ENCODE results near the gene AMN.

AMN gene

GRCh38 chr14:102928412-102929240 lies 6.2 kb downstream of the AMN start:
- no peak for TF ChIP-seq REST (IDR thresholded peaks at IDR 0.05; ENCODE audit: insufficient read depth in 1 of 2, low read depth in 2 of 2, low read length in 2 of 2)
- no peak for TF ChIP-seq TAF1 (IDR thresholded peaks at IDR 0.05; ENCODE audit: borderline replicate concordance, insufficient read depth, low read length)
- no peak for TF ChIP-seq SIN3A (IDR thresholded peaks at IDR 0.05; ENCODE audit: borderline replicate concordance, insufficient read depth, low read length)
- no peak for TF ChIP-seq POLR2AphosphoS5 (IDR thresholded peaks at IDR 0.05; ENCODE audit: low read depth, low read length)
- no peak for TF ChIP-seq FOXP2 (optimal IDR thresholded peaks at IDR 0.05; ENCODE audit: borderline replicate concordance, extremely low read depth, extremely low read length, insufficient read depth)

GRCh38 chr14:102929241-102930137 lies 7.0 kb downstream of the AMN start:
- no peak for TF ChIP-seq REST (IDR thresholded peaks at IDR 0.05; ENCODE audit: insufficient read depth in 1 of 2, low read depth in 2 of 2, low read length in 2 of 2)
- TF ChIP-seq FOXP2 (optimal IDR thresholded peaks at IDR 0.05; ENCODE audit: borderline replicate concordance, extremely low read depth, extremely low read length, insufficient read depth) = no peak
- TF ChIP-seq SIN3A (IDR thresholded peaks at IDR 0.05; ENCODE audit: borderline replicate concordance, insufficient read depth, low read length) = no peak
- TF ChIP-seq TAF1 (IDR thresholded peaks at IDR 0.05; ENCODE audit: borderline replicate concordance, insufficient read depth, low read length) = no peak
- TF ChIP-seq POLR2AphosphoS5 (IDR thresholded peaks at IDR 0.05; ENCODE audit: low read depth, low read length) = no peak

- TF ChIP-seq REST (IDR thresholded peaks at IDR 0.05; ENCODE audit: insufficient read depth in 1 of 2, low read depth in 2 of 2, low read length in 2 of 2) = no peak
- no peak for TF ChIP-seq FOXP2 (optimal IDR thresholded peaks at IDR 0.05; ENCODE audit: borderline replicate concordance, extremely low read depth, extremely low read length, insufficient read depth)
- TF ChIP-seq POLR2AphosphoS5 (IDR thresholded peaks at IDR 0.05; ENCODE audit: low read depth, low read length) = no peak
- TF ChIP-seq SIN3A (IDR thresholded peaks at IDR 0.05; ENCODE audit: borderline replicate concordance, insufficient read depth, low read length) = no peak
- TF ChIP-seq TAF1 (IDR thresholded peaks at IDR 0.05; ENCODE audit: borderline replicate concordance, insufficient read depth, low read length) = no peak
These were observed 7.8 kb downstream of the AMN start for GRCh38 chr14:102930138-102930752.

GRCh38 chr14:102930753-102931579 lies 8.5 kb downstream of the AMN start:
- TF ChIP-seq POLR2AphosphoS5 (IDR thresholded peaks at IDR 0.05; ENCODE audit: low read depth, low read length) (no peak), TAF1 (IDR thresholded peaks at IDR 0.05; ENCODE audit: borderline replicate concordance, insufficient read depth, low read length) (no peak), FOXP2 (optimal IDR thresholded peaks at IDR 0.05; ENCODE audit: borderline replicate concordance, extremely low read depth, extremely low read length, insufficient read depth) (no peak), SIN3A (IDR thresholded peaks at IDR 0.05; ENCODE audit: borderline replicate concordance, insufficient read depth, low read length) (no peak), REST (IDR thresholded peaks at IDR 0.05; ENCODE audit: insufficient read depth in 1 of 2, low read depth in 2 of 2, low read length in 2 of 2) (no peak)

Measured in PFSK-1 (cell line).